SU-DHL-6 (cell line): Measurements from ENCODE around the gene RIPK4.

Source experiments
- H2AFZ ChIP-seq: fragments of 200-600 bp; sonication (generic); 2 replicates; pipeline ENCODE4 v1.6.1; 2014; ENCODE audit warnings: low read depth, mild to moderate bottlenecking, moderate library complexity, mixed read lengths, antibody characterized with exemption, low read length; ENCODE audit not compliant: severe bottlenecking
- H3F3A ChIP-seq: fragments of 200-600 bp; shearing (Covaris generic); 2 replicates; pipeline ENCODE4 v1.6.0; 2016; ENCODE audit warnings: antibody characterized with exemption, mild to moderate bottlenecking; ENCODE audit not compliant: insufficient read depth
- H3K27ac ChIP-seq: fragments of 200-600 bp; sonication (generic); 2 replicates; pipeline ENCODE4 v1.5.1; 2016; ENCODE audit warnings: low read depth, mild to moderate bottlenecking, low read length, moderate library complexity, mixed read lengths
- H3K27me3 ChIP-seq: fragments of 200-600 bp; sonication (generic), shearing (Covaris generic); 2 replicates; pipeline ENCODE4 v1.6.0; 2014; ENCODE audit warnings: mild to moderate bottlenecking, low read length
- H3K36me3 ChIP-seq: fragments of 200-600 bp; sonication (generic); 2 replicates; pipeline ENCODE4 v1.6.1; 2014; ENCODE audit warnings: mild to moderate bottlenecking, low read length, mixed read lengths
- H3K4me2 ChIP-seq: fragments of 300-600, 200-600 bp; shearing (Covaris generic), sonication (generic); 2 replicates; pipeline ENCODE4 v1.6.0; 2014; ENCODE audit warnings: low read length, low read depth, mild to moderate bottlenecking; ENCODE audit not compliant: poor library complexity, severe bottlenecking
- H3K4me3 ChIP-seq: fragments of 200-600 bp; sonication (generic); 2 replicates; pipeline ENCODE4 v1.5.1; 2014; ENCODE audit warnings: antibody characterized with exemption, low read length, mild to moderate bottlenecking, mixed read lengths; ENCODE audit not compliant: insufficient read depth, poor library complexity, severe bottlenecking
- H3K79me2 ChIP-seq: fragments of 200-600 bp; sonication (generic); 2 replicates; pipeline ENCODE4 v1.6.1; 2014; ENCODE audit warnings: mild to moderate bottlenecking, low read length, moderate library complexity; ENCODE audit not compliant: insufficient read depth
- H3K9ac ChIP-seq: fragments of 200-600 bp; sonication (generic); 2 replicates; pipeline ENCODE4 v1.7.0; 2014; ENCODE audit warnings: mild to moderate bottlenecking, low read length
- H3K9me2 ChIP-seq: fragments of 200-600 bp; sonication (generic); replicated peaks from 2 replicates; pipeline ENCODE4 v1.6.1; 2014; ENCODE audit warnings: low read length; ENCODE audit not compliant: insufficient read depth
- H3K9me3 ChIP-seq: fragments of 200-600 bp; sonication (generic); 2 replicates; pipeline ENCODE4 v1.6.1; 2014; ENCODE audit warnings: low read length, mixed read lengths; ENCODE audit not compliant: insufficient read depth
- H4K20me1 ChIP-seq: fragments of 200-600 bp; sonication (generic); 2 replicates; pipeline ENCODE4 v1.6.1; 2014; ENCODE audit warnings: low read depth, mild to moderate bottlenecking, antibody characterized with exemption, low read length, moderate library complexity, mixed read lengths
- EZH2phosphoT487 ChIP-seq: fragments of 200-600 bp; sonication (generic), shearing (Covaris generic); conservative IDR thresholded peaks from 2 replicates; pipeline ENCODE4 v1.6.1; 2018; ENCODE audit warnings: mild to moderate bottlenecking, antibody characterized with exemption, low read length, moderate library complexity, mixed read lengths
- TF ChIP-seq, protein P1 (sequence below): fragments of 200-600 bp; sonication (generic); IDR thresholded peaks from one replicate; pipeline ENCODE4 v1.5.1; 2017; ENCODE audit warnings: antibody characterized with exemption, mild to moderate bottlenecking, low read length, moderate library complexity; ENCODE audit not compliant: insufficient read depth, poor library complexity, severe bottlenecking

The RIPK4 gene

GRCh38 chr21:41746744-41747006 is 20.2 kb downstream of the RIPK4 start:
- Histone ChIP-seq H3K9me2 (no peaks in the 10 kb centered on the region), H3K79me2 (no peaks in the 10 kb centered on the region), H3K27me3 (no peaks in the 10 kb centered on the region; the same call in 1 of the 2 replicates), H3K27ac (no peak overlapping the region), H3K4me3 (no peak overlapping the region), H3K4me2 (no peak overlapping the region), H2AFZ (no peak overlapping the region), H3K9me3 (no peaks in the 10 kb centered on the region), H3K36me3 (no peaks in the 10 kb centered on the region), H3K9ac (no peak overlapping the region), H4K20me1 (no peaks in the 10 kb centered on the region), H3F3A (no peaks in the 10 kb centered on the region)
- TF ChIP-seq, protein P1, sequence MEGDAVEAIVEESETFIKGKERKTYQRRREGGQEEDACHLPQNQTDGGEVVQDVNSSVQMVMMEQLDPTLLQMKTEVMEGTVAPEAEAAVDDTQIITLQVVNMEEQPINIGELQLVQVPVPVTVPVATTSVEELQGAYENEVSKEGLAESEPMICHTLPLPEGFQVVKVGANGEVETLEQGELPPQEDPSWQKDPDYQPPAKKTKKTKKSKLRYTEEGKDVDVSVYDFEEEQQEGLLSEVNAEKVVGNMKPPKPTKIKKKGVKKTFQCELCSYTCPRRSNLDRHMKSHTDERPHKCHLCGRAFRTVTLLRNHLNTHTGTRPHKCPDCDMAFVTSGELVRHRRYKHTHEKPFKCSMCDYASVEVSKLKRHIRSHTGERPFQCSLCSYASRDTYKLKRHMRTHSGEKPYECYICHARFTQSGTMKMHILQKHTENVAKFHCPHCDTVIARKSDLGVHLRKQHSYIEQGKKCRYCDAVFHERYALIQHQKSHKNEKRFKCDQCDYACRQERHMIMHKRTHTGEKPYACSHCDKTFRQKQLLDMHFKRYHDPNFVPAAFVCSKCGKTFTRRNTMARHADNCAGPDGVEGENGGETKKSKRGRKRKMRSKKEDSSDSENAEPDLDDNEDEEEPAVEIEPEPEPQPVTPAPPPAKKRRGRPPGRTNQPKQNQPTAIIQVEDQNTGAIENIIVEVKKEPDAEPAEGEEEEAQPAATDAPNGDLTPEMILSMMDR = no peak
- TF ChIP-seq EZH2phosphoT487 = no peak

- Histone ChIP-seq H3F3A (no peaks in the 10 kb centered on the region), H4K20me1 (no peaks in the 10 kb centered on the region), H2AFZ (no peak overlapping the region), H3K9me3 (no peaks in the 10 kb centered on the region), H3K4me2 (no peak overlapping the region), H3K9me2 (no peaks in the 10 kb centered on the region), H3K27ac (no peak overlapping the region), H3K36me3 (no peaks in the 10 kb centered on the region), H3K9ac (no peak overlapping the region), H3K79me2 (no peaks in the 10 kb centered on the region), H3K27me3 (no peaks in the 10 kb centered on the region; the same call in 1 of the 2 replicates), H3K4me3 (no peak overlapping the region)
- no peak for TF ChIP-seq EZH2phosphoT487
- TF ChIP-seq, protein P1 = peak; percentile 12
Observed at GRCh38 chr21:41745971-41746743, 20.7 kb downstream of the RIPK4 start.

DNA sequence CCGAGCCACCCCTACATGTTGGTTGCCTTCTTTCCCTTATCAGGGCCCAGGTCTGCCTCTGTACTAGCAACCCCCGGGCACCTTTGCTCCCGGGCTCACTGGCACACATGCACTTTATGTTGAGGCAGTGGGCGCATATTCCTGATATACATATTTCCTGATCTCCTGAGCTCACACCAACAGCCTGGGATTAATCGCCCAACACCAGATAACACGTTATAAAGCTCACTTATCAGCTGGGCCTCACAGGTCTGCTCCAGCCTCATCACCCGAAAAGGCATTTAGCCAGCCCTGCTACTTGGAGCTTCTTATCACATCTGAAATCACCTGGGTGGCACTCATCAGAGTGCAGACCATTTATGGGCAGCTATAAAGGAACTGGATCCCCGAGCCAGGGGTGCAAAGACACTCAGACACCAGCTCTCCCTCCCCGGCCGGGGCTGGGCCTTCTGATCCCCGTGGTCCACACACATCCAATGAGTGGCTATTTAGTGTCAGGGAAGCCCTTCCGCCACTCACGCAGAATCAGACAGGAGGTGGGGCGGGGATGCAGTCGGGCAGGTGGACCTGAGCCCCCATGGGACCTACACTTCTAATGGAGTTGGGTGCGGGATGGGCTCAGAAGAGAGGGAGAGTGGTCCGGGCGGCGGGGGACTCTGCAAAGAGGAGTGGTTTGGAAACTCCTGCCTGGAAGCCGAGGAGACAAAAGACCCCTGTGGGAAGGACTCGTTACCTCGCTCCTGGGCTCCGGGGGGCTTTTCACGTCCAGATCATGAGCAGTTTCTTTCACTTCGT is 21.6 kb downstream of the RIPK4 start:
- TF ChIP-seq, protein P1 = no peak
- no peak for TF ChIP-seq EZH2phosphoT487
- Histone ChIP-seq H3K4me3 (no peak overlapping the region), H3K27me3 (no peaks in the 10 kb centered on the region; the same call in 1 of the 2 replicates), H3K79me2 (no peaks in the 10 kb centered on the region), H2AFZ (no peak overlapping the region), H3K27ac (no peak overlapping the region), H3K4me2 (no peak overlapping the region), H3K36me3 (no peaks in the 10 kb centered on the region), H3K9ac (no peak overlapping the region), H3K9me3 (no peaks in the 10 kb centered on the region), H4K20me1 (no peaks in the 10 kb centered on the region), H3K9me2 (no peaks in the 10 kb centered on the region), H3F3A (no peaks in the 10 kb centered on the region)
